Measurements from ENCODE around the gene CDH2.
A peak's percentile ranks its signal among the peaks of the same experiment; 100 is the strongest.

Gene CDH2

DNA sequence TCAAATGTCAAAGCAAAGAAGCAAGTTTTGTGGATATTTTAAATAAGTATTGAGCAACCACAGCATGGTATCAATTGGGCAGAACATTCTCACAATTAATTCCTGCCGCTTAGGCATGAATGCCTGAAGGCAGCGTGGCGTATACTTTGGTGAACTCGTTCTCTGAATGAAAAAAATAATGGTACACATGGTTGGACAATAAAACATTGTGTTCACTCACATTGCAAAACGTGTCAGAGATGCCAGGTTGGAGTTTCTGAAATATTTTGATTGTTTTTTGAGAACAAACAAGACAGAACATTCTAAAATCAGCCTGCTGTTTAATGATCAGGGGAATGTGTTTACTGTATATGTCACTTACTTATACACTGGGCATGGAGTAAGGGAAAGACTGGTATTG, 254.2 kb downstream of the CDH2 start:
- H3K4me3 ChIP-seq (ENCODE audit: low read depth, low read length): no peak overlapping the region
- peak overlapping the region; percentile 11 for H4K91ac ChIP-seq (ENCODE audit: low read depth, low read length)
- H3K9ac ChIP-seq (ENCODE audit: low read length): no peak overlapping the region
- no peak overlapping the region for H3K23ac ChIP-seq (ENCODE audit: low read length)
- H2BK12ac ChIP-seq (ENCODE audit: low read length): peak overlapping the region; percentile 80
- no peak overlapping the region for H3K27ac ChIP-seq (ENCODE audit: low read depth, low read length)
- no peak overlapping the region for H3K4ac ChIP-seq (ENCODE audit: low read depth, low read length)
- H3K27me3 ChIP-seq (ENCODE audit: insufficient read depth, low read length): no peaks in the 10 kb centered on the region
- peaks cover 5% of the 10 kb centered on the region for H3K79me1 ChIP-seq (ENCODE audit: low read length)
- no CpG with 5 or more reads among the region's 5 CpGs for WGBS (ENCODE audit: extremely low coverage, insufficient coverage, insufficient read length)
- H2AK5ac ChIP-seq (ENCODE audit: low read length): no peak overlapping the region
- H3K9me3 ChIP-seq (ENCODE audit: insufficient read depth, low read depth, low read length): no peaks in the 10 kb centered on the region
- H3K4me1 ChIP-seq (ENCODE audit: control insufficient read depth in 1 of 2, insufficient read depth in 2 of 2, low read length in 2 of 2): peaks cover 5 to 9% of the 10 kb centered on the region in 2 experiments
- no peaks in the 10 kb centered on the region for H3K79me2 ChIP-seq (ENCODE audit: control insufficient read depth, insufficient read depth, low read length, poor library complexity)
- H3K4me2 ChIP-seq (ENCODE audit: low read length): no peak overlapping the region
- no peaks in the 10 kb centered on the region for H3K36me3 ChIP-seq (ENCODE audit: control insufficient read depth in 1 of 2, insufficient read depth in 2 of 2, low read length in 2 of 2)
- no peak overlapping the region for H4K8ac ChIP-seq (ENCODE audit: low read depth, low read length)
- DNase-seq: no peak
- no peak overlapping the region for H2BK5ac ChIP-seq (ENCODE audit: low read depth, low read length, poor library complexity)
- no peak overlapping the region for H3K18ac ChIP-seq (ENCODE audit: low read length)
- no peak overlapping the region for H4K12ac ChIP-seq (ENCODE audit: low read depth, low read length)
- no peak overlapping the region for H2AFZ ChIP-seq (ENCODE audit: insufficient read depth, low read length, poor library complexity)
- H2BK120ac ChIP-seq (ENCODE audit: insufficient read depth, low read length, poor library complexity): no peak overlapping the region
- no peak overlapping the region for H3K14ac ChIP-seq (ENCODE audit: low read length)

DNA sequence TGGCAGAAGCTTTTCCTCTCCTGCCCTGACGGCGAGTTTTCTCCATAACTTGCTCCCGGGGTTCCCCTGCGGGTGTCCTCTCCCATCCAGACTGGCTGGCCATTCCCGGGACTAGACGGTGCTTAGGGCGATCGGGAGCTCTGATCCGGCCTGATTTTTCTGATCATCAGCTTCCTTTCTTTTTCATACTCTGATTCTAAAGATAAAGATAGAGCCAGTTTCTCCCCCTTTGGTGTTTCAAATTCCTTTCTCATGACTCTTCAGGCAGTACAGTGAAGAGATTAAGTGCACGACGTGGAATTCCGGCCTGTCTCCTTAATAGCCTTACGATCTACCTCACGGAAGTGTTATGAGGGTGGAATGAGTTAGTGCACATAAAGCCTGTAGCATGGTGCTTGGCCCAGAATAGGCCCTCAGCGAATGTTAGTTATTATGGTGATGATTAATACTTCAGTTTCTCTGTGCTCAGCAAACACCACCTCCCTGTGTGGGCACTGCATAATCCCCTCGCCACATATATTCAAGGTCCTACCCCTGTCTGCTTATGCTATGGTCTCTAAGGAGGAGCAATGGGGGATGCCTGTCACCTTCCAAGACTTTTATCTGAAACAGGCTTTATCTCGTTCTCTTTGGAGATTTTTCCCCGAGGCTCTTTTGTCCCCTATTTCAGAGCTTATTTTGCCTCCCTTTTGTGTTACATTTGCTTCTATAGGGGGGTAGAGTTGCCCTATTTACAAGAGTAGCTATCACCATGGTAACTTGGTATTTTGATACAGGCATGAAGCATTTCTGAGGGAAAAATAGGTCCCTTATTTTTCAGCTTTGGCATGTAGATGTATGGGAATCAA, 254.8 kb downstream of the CDH2 start:
- Histone ChIP-seq H3K23ac (ENCODE audit: low read length) (no peak overlapping the region), H3K79me2 (ENCODE audit: control insufficient read depth, insufficient read depth, low read length, poor library complexity) (no peaks in the 10 kb centered on the region), H3K4me3 (ENCODE audit: low read depth, low read length) (no peak overlapping the region), H2AFZ (ENCODE audit: insufficient read depth, low read length, poor library complexity) (no peak overlapping the region), H4K8ac (ENCODE audit: low read depth, low read length) (peak overlapping the region; percentile 8), H4K12ac (ENCODE audit: low read depth, low read length) (no peak overlapping the region), H3K36me3 (ENCODE audit: control insufficient read depth in 1 of 2, insufficient read depth in 2 of 2, low read length in 2 of 2) (no peaks in the 10 kb centered on the region), H3K4me2 (ENCODE audit: low read length) (peak overlapping the region; percentile 3), H2BK5ac (ENCODE audit: low read depth, low read length, poor library complexity) (peak overlapping the region; percentile 18), H3K9ac (ENCODE audit: low read length) (no peak overlapping the region), H4K91ac (ENCODE audit: low read depth, low read length) (no peak overlapping the region), H2BK120ac (ENCODE audit: insufficient read depth, low read length, poor library complexity) (peak overlapping the region; percentile 8), H3K4me1 (ENCODE audit: control insufficient read depth in 1 of 2, insufficient read depth in 2 of 2, low read length in 2 of 2) (peaks cover 5 to 9% of the 10 kb centered on the region in 2 experiments), H3K27me3 (ENCODE audit: insufficient read depth, low read length) (no peaks in the 10 kb centered on the region), H2AK5ac (ENCODE audit: low read length) (no peak overlapping the region), H3K79me1 (ENCODE audit: low read length) (peaks cover 5% of the 10 kb centered on the region), H3K4ac (ENCODE audit: low read depth, low read length) (no peak overlapping the region), H3K18ac (ENCODE audit: low read length) (no peak overlapping the region), H2BK12ac (ENCODE audit: low read length) (no peak overlapping the region), H3K27ac (ENCODE audit: low read depth, low read length) (peak overlapping the region; percentile 31), H3K14ac (ENCODE audit: low read length) (no peak overlapping the region), H3K9me3 (ENCODE audit: insufficient read depth, low read depth, low read length) (no peaks in the 10 kb centered on the region)
- DNase-seq: peak; percentile 90 to 92
- WGBS (ENCODE audit: extremely low coverage, insufficient coverage, insufficient read length): no CpG with 5 or more reads among the region's 18 CpGs

DNA sequence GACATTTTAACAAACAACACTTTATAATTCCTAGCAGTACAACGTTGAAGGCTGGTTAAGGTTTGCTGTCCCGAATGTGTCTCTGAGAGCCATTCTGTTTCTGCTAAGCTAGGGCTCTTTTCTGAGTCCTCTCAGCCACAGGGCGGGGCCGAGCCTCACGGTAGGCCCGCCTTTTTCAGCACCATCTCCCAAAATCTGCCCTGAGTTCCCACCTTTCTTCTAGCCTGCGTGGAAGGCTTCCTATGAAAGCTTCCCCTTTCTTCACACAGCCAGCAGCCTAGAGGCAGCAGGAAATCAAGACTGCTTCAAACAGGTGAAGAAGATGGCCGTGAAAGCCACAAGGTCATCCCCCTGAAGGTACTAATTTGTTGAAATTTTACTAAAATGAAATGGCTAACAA, 255.5 kb downstream of the CDH2 start:
- Histone ChIP-seq H3K79me1 (ENCODE audit: low read length) (peaks cover 5% of the 10 kb centered on the region), H3K9me3 (ENCODE audit: insufficient read depth, low read depth, low read length) (no peaks in the 10 kb centered on the region), H3K18ac (ENCODE audit: low read length) (no peak overlapping the region), H3K9ac (ENCODE audit: low read length) (no peak overlapping the region), H3K36me3 (ENCODE audit: control insufficient read depth in 1 of 2, insufficient read depth in 2 of 2, low read length in 2 of 2) (no peaks in the 10 kb centered on the region), H3K27ac (ENCODE audit: low read depth, low read length) (peak overlapping the region; percentile 31), H3K79me2 (ENCODE audit: control insufficient read depth, insufficient read depth, low read length, poor library complexity) (no peaks in the 10 kb centered on the region), H2BK5ac (ENCODE audit: low read depth, low read length, poor library complexity) (peak overlapping the region; percentile 36), H3K4ac (ENCODE audit: low read depth, low read length) (no peak overlapping the region), H2AFZ (ENCODE audit: insufficient read depth, low read length, poor library complexity) (no peak overlapping the region), H2BK12ac (ENCODE audit: low read length) (peak overlapping the region; percentile 51), H3K4me3 (ENCODE audit: low read depth, low read length) (no peak overlapping the region), H4K12ac (ENCODE audit: low read depth, low read length) (no peak overlapping the region), H2AK5ac (ENCODE audit: low read length) (no peak overlapping the region), H3K4me2 (ENCODE audit: low read length) (peak overlapping the region; percentile 3), H3K27me3 (ENCODE audit: insufficient read depth, low read length) (no peaks in the 10 kb centered on the region), H3K14ac (ENCODE audit: low read length) (peak overlapping the region; percentile 59), H4K8ac (ENCODE audit: low read depth, low read length) (peak overlapping the region; percentile 22), H4K91ac (ENCODE audit: low read depth, low read length) (peak overlapping the region; percentile 79), H2BK120ac (ENCODE audit: insufficient read depth, low read length, poor library complexity) (peak overlapping the region; percentile 76), H3K4me1 (ENCODE audit: control insufficient read depth in 1 of 2, insufficient read depth in 2 of 2, low read length in 2 of 2) (peaks cover 5 to 9% of the 10 kb centered on the region in 2 experiments), H3K23ac (ENCODE audit: low read length) (no peak overlapping the region)
- no peak for DNase-seq
- no CpG with 5 or more reads among the region's 8 CpGs for WGBS (ENCODE audit: extremely low coverage, insufficient coverage, insufficient read length)

DNA sequence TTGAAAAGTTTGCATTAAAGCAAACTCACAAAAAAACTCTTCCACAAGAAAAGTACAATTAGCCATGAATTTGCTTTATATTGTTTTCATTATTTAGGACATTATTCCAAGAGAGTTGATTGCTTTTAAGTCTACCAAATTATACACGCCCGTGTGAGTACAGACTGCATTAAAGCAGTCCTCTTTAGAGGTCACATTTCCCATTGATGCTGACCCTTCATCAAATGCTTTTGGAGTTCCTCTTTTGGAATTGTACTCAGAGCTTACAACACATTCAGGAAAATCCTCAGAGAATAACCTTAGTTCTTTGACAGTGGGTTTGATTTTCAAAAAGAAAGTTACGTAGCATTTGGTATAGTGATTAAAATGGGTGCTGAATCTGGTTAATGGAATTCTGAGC, 256.1 kb downstream of the CDH2 start:
- no peak overlapping the region for H2BK5ac ChIP-seq (ENCODE audit: low read depth, low read length, poor library complexity)
- H4K12ac ChIP-seq (ENCODE audit: low read depth, low read length): no peak overlapping the region
- H4K8ac ChIP-seq (ENCODE audit: low read depth, low read length): no peak overlapping the region
- no peak overlapping the region for H3K4ac ChIP-seq (ENCODE audit: low read depth, low read length)
- H3K14ac ChIP-seq (ENCODE audit: low read length): no peak overlapping the region
- H3K4me1 ChIP-seq (ENCODE audit: control insufficient read depth in 1 of 2, insufficient read depth in 2 of 2, low read length in 2 of 2): peaks cover 5 to 9% of the 10 kb centered on the region in 2 experiments
- H3K4me3 ChIP-seq (ENCODE audit: low read depth, low read length): no peak overlapping the region
- H2BK120ac ChIP-seq (ENCODE audit: insufficient read depth, low read length, poor library complexity): no peak overlapping the region
- H3K18ac ChIP-seq (ENCODE audit: low read length): no peak overlapping the region
- no peak overlapping the region for H2BK12ac ChIP-seq (ENCODE audit: low read length)
- H2AK5ac ChIP-seq (ENCODE audit: low read length): no peak overlapping the region
- no peaks in the 10 kb centered on the region for H3K27me3 ChIP-seq (ENCODE audit: insufficient read depth, low read length)
- no peak overlapping the region for H3K4me2 ChIP-seq (ENCODE audit: low read length)
- no CpG with 5 or more reads among the region's 3 CpGs for WGBS (ENCODE audit: extremely low coverage, insufficient coverage, insufficient read length)
- H2AFZ ChIP-seq (ENCODE audit: insufficient read depth, low read length, poor library complexity): no peak overlapping the region
- no peak overlapping the region for H3K9ac ChIP-seq (ENCODE audit: low read length)
- H3K23ac ChIP-seq (ENCODE audit: low read length): no peak overlapping the region
- no peak overlapping the region for H4K91ac ChIP-seq (ENCODE audit: low read depth, low read length)
- no peak for DNase-seq
- H3K9me3 ChIP-seq (ENCODE audit: insufficient read depth, low read depth, low read length): no peaks in the 10 kb centered on the region
- peaks cover 5% of the 10 kb centered on the region for H3K79me1 ChIP-seq (ENCODE audit: low read length)
- H3K36me3 ChIP-seq (ENCODE audit: control insufficient read depth in 1 of 2, insufficient read depth in 2 of 2, low read length in 2 of 2): no peaks in the 10 kb centered on the region
- no peak overlapping the region for H3K27ac ChIP-seq (ENCODE audit: low read depth, low read length)
- H3K79me2 ChIP-seq (ENCODE audit: control insufficient read depth, insufficient read depth, low read length, poor library complexity): no peaks in the 10 kb centered on the region

Measured in trophoblast cell (in vitro differentiated cells and primary cell).